Fibroblast of skin of left biceps (primary cell): Measurements from ENCODE around the gene CLSTN2.

Experiments
- DNase-seq, 2 experiments: peaks; one replicate each; pipeline ENCODE4 v3.0.0-alpha.2; 2013; ENCODE audit warnings: low read depth in 2 of 2

CLSTN2 gene

GRCh38 chr3:140007081-140007480 is 72.1 kb downstream of the CLSTN2 start:
- DNase-seq = no peak

- DNase-seq = no peak
These were observed 73.2 kb downstream of the CLSTN2 start for GRCh38 chr3:140007911-140008869.

- no peak for DNase-seq
These were observed 75.4 kb downstream of the CLSTN2 start for GRCh38 chr3:140010391-140010790.

GRCh38 chr3:140011086-140011485 is 76.1 kb downstream of the CLSTN2 start:
- DNase-seq = no peak

- no peak for DNase-seq
These were observed 76.8 kb downstream of the CLSTN2 start for GRCh38 chr3:140011611-140012277.

GRCh38 chr3:140013220-140013619 is 78.2 kb downstream of the CLSTN2 start:
- no peak for DNase-seq

GRCh38 chr3:140014831-140015495 is 80.0 kb downstream of the CLSTN2 start:
- no peak for DNase-seq

GRCh38 chr3:140015741-140016140 is 80.8 kb downstream of the CLSTN2 start:
- DNase-seq = no peak

- DNase-seq = no peak
These were observed 83.6 kb downstream of the CLSTN2 start for GRCh38 chr3:140018556-140018955.

- no peak for DNase-seq
These were observed 85.0 kb downstream of the CLSTN2 start for GRCh38 chr3:140019946-140020345.

- no peak for DNase-seq
These were observed 85.6 kb downstream of the CLSTN2 start for GRCh38 chr3:140020541-140020940.

GRCh38 chr3:140021269-140021668 is 86.3 kb downstream of the CLSTN2 start:
- no peak for DNase-seq

- no peak for DNase-seq
These were observed 87.2 kb downstream of the CLSTN2 start for GRCh38 chr3:140022066-140022770.

GRCh38 chr3:140023616-140024530 is 88.9 kb downstream of the CLSTN2 start:
- no peak for DNase-seq

- DNase-seq = no peak
These were observed 96.2 kb downstream of the CLSTN2 start for GRCh38 chr3:140031170-140031569.

GRCh38 chr3:140034058-140034457 is 99.1 kb downstream of the CLSTN2 start:
- DNase-seq = no peak

- no peak for DNase-seq
These were observed 100.9 kb downstream of the CLSTN2 start for GRCh38 chr3:140035871-140036270.

- no peak for DNase-seq
These were observed 115.4 kb downstream of the CLSTN2 start for GRCh38 chr3:140050396-140050795.

- DNase-seq = no peak
These were observed 116.3 kb downstream of the CLSTN2 start for GRCh38 chr3:140051019-140051957.
